Psoas muscle (tissue), 8 donors: ENCODE data around the gene GNAI2. TPM values are rescaled to one million over a fixed set of nuclear protein-coding genes. Genes with fewer than 3 reads are reported as not detected.
A peak's percentile ranks its signal among the peaks of the same experiment; 100 is the strongest.
"Not testable (repeated sequence)": the region's sequence is repeated elsewhere in the genome, so short reads cannot be mapped to it uniquely, and the experiment has no call there.

Source experiments
- ATAC-seq, 4 donors: fragments of 200-7000 bp; cut with Tn5 transposase; one replicate each; pipeline ENCODE4 v1.9.1; 2020; ENCODE audit warnings: moderate library complexity in 3 of 4, mild to moderate bottlenecking in 2 of 4
- DNase-seq, 2 donors: peaks; one replicate each; pipeline ENCODE4 v3.0.0-alpha.2; 2020
- H3K27ac ChIP-seq: fragments of 200-600 bp; one replicate; pipeline ENCODE4 v1.8.0; 2022
- H3K27me3 ChIP-seq, 3 donors: fragments of 200-600 bp in 1 of 3; one replicate each; pipeline versions ENCODE4 v1.6.1 to v1.8.0; 2013 to 2022; ENCODE audit warnings: low read length in 2 of 3, mild to moderate bottlenecking in 2 of 3, moderate library complexity in 1 of 3; ENCODE audit not compliant: insufficient read depth in 3 of 3
- H3K36me3 ChIP-seq, 2 donors: fragments of 200-600 bp in 1 of 2; one replicate each; pipeline versions ENCODE4 v1.6.1 to v1.8.0; 2013 to 2022; ENCODE audit warnings: low read depth in 1 of 2, mild to moderate bottlenecking in 1 of 2, moderate library complexity in 1 of 2; ENCODE audit not compliant: insufficient read depth in 1 of 2
- H3K4me1 ChIP-seq: fragments of 200-600 bp; one replicate; pipeline ENCODE4 v1.8.0; 2022
- H3K4me3 ChIP-seq: fragments of 200-600 bp; one replicate; pipeline ENCODE4 v1.8.0; 2022; ENCODE audit warnings: mild to moderate bottlenecking
- H3K9me3 ChIP-seq: fragments of 200-600 bp; one replicate; pipeline ENCODE4 v1.8.0; 2022
- WGBS, 3 donors: extraction: QIAGEN DNeasy Blood & Tissue Kit; methylation state at CpG; one replicate each; pipeline versions ENCODE4 v1.1.6 to v1.1.7; 2013; 5-methylcytosine and 5-hydroxymethylcytosine counted together
- intact Hi-C, 2 donors: fragments of 100-400 bp; cut with DNase I; formaldehyde crosslinking; loops; one replicate each; pipeline versions ENCODE4 v1.11.0 to v1.14.2; 2022
- polyA plus RNA-seq, 3 donors: library from polyadenylated mRNA; stranded (reverse); fragments of 200-250 nt; gene quantifications; one replicate each; pipeline ENCODE4 v1.2.3, GENCODE V29; 2013
- total RNA-seq, 4 donors: library from RNA; stranded (reverse); fragmentation: NEBNext Ultra II Directional in 2 of 4; extraction: Animal tissue kit (Norgen Biotek cat#: 25700) in 2 of 4; gene quantifications; one replicate each; pipeline versions ENCODE4 v1.2.1 to v1.2.4, GENCODE V29; 2021 to 2023
- TF ChIP-seq, protein P1 (sequence below): fragments of 200-600 bp; IDR thresholded peaks from one replicate; pipeline ENCODE4 v1.8.0; 2022; ENCODE audit warnings: antibody characterized with exemption
- donor health status: healthy with polysubstance abuse.
- donor health status: DM: no; HTN: no; CAD: no; lungs with moderate emphysema.
- donor health status: Bipolar disorder and iron deficiency.
- donor health status: healthy.
- donor health status: DM: yes; HTN: yes; CAD: no.
- donor health status: DM: no; HTN: no; CAD: no.
- donor health status: DM: no; HTN: no; CAD: no.
- donor health status: DM: yes; HTN: yes; CAD: no.

GNAI2 gene
- total and polyA plus RNA-seq, 7 donors = 39.4 to 93.9 (median 57.6) TPM

DNA sequence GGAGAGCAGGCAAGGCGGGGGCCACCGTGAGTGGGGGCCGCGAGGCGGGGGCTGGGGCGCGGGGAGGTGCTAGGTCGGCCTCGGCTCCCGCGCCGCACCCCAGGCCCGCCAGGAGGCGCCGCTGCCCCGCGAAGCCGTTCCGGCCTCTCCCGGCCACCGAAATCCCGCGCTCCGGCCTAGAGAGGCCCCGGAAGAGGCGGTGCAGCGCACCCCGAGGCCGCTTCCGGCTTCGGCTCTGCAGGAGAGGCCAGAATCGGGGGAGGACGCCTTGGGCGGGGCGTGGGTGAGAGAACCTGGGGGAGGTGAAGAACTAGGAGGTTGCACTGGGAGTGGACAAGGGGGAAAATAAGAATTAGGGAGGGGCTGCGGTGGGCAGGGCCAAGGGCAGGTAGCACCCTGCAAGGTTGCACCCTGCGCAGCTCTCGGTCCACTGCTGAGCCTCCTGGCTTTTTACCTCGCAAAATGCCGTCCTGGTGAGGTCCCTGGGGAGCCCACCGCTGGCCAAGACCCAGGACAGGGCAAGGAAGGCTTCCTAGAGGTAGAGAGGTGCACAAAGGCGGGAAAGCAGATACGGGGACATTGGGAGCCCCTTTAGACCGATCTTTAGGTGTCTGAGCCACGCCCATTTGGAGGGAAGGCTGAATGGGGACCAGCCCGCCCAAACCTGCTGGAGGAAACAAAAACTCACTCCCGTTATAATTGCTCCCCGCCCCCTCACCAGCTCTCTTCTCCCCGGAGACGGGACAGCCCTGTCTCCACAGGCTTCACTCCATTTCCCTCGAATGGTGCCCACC, 8.4 kb upstream of the GNAI2 start:
- peak; percentile 90 to 95 (median 92) for ATAC-seq
- H3K36me3 ChIP-seq = no peaks in the 10 kb centered on the region
- intact Hi-C loops = loop anchor here (1.0 to 2.0 kb wide), 3 partner anchors 19 to 46 kb away; no protein-coding TSS in a partner anchor
- no peaks in the 10 kb centered on the region for H3K9me3 ChIP-seq
- peak overlapping the region; percentile 78 for H3K4me3 ChIP-seq
- H3K27me3 ChIP-seq = no peaks in the 10 kb centered on the region
- peak; percentile 92 to 96 for DNase-seq
- TF ChIP-seq, protein P1, sequence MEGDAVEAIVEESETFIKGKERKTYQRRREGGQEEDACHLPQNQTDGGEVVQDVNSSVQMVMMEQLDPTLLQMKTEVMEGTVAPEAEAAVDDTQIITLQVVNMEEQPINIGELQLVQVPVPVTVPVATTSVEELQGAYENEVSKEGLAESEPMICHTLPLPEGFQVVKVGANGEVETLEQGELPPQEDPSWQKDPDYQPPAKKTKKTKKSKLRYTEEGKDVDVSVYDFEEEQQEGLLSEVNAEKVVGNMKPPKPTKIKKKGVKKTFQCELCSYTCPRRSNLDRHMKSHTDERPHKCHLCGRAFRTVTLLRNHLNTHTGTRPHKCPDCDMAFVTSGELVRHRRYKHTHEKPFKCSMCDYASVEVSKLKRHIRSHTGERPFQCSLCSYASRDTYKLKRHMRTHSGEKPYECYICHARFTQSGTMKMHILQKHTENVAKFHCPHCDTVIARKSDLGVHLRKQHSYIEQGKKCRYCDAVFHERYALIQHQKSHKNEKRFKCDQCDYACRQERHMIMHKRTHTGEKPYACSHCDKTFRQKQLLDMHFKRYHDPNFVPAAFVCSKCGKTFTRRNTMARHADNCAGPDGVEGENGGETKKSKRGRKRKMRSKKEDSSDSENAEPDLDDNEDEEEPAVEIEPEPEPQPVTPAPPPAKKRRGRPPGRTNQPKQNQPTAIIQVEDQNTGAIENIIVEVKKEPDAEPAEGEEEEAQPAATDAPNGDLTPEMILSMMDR = peak; percentile 94
- H3K27ac ChIP-seq = peak overlapping the region; percentile 55
- peaks cover 5% of the 10 kb centered on the region for H3K4me1 ChIP-seq
- 1 to 2% (median 1%) methylated on average over 36 to 51 of the region's 51 CpGs for WGBS, 3 donors

DNA sequence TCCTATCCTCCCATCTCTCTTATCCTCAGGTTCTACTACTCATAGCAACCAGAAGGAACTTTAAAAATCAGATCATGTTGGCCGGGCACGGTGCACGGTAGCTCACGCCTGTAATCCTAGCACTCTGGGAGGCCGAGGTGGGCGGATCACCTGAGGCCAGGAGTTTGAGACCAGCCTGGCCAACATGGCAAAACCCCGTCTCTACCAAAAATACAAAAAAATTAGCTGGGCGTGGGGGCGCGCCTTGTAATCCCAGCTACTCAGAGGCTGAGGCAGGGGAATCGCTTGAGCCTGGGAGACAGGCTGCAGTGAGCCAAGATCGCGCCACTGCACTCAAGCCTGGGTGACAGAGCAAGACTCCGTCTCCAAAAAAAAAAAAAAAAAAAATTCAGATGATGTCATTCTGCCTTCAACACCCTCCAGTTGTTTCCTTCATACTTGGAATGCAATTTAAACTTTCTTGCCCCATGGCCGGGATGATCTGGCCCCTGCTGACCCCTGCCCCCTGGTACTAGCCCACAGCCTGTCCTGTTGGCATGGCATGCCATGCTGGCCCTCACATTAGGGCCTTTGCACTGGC, 7.7 kb upstream of the GNAI2 start:
- H3K36me3 ChIP-seq, H3K9me3 ChIP-seq, H3K27me3 ChIP-seq, DNase-seq, intact Hi-C loops, H3K27ac ChIP-seq, H3K4me1 ChIP-seq, ATAC-seq: not testable (repeated sequence)
- H3K4me3 ChIP-seq = peak overlapping the region; percentile 78
- WGBS, 3 donors = 44 to 60% (median 49%) methylated on average over 14 to 15 of the region's 15 CpGs

DNA sequence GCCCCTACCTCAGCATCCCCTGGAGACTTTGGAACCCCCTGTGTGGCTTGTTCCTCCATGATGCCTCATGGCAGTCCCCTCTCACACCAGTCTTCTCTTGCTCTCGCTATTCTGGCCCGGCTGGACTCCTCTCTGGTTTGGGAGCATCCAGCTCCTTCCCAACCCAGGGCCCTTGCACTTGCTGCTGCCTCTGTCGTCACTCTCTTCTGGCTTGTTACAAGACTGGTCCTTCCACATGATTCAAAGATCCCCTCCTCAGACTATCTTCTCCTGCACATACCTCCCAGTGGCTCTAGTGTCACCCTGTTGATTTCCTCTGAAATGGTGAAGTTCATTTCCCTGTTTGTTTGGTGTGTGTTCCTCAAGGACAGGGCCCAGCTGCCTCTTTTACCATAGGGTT, 6.5 kb upstream of the GNAI2 start:
- no peak for ATAC-seq
- Histone ChIP-seq H3K4me3 (no peak overlapping the region), H3K36me3 (no peaks in the 10 kb centered on the region), H3K4me1 (peaks cover 5% of the 10 kb centered on the region), H3K27ac (no peak overlapping the region), H3K9me3 (no peaks in the 10 kb centered on the region), H3K27me3 (no peaks in the 10 kb centered on the region)
- TF ChIP-seq, protein P1 = no peak
- 85 to 93% (median 91%) methylated on average over 3 of the region's 3 CpGs for WGBS, 3 donors
- no peak for DNase-seq
- intact Hi-C loops = no loop called here

DNA sequence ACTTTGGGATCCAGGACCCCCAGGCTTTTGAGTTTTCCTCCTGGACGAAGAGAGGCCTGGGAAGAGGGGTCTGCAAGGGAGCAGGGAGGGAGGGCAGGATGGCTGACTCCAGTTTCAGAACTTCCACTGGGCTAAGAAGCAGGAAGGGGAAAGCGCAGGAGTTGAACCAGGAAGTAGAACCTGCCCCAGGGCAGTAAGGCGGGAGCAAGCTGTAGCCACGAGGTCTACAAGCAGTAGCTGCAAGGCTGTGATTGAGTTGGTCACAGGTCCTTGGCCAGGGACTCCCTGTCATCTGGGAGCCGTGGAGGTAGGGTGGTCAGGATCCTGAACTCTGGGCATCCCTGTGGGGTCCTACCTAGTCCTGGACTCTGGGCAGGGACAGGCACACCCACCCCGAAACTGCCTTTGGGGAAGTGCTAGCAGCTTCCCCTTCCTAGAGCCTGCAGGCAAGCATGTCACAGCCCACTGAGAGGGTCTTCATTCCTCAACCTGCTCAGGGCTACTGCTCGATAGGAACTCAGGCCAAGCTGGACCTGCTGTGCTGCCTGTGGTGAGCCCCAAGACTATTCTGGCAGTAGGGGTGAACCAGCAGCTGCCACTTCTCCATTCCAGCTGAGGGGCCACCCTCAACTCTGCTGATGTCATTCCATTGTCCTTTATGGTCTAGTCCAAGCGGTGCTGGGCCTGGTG, 5.8 kb upstream of the GNAI2 start:
- Histone ChIP-seq H3K9me3 (no peaks in the 10 kb centered on the region), H3K27ac (no peak overlapping the region), H3K4me1 (peaks cover 5% of the 10 kb centered on the region), H3K27me3 (no peaks in the 10 kb centered on the region), H3K4me3 (no peak overlapping the region), H3K36me3 (no peaks in the 10 kb centered on the region)
- ATAC-seq = no peak
- intact Hi-C loops = loop anchor here in 1 of 2 donors (5.0 kb wide), 1 partner anchor 108 kb away; no protein-coding TSS in a partner anchor
- 75 to 90% (median 78%) methylated on average over 7 to 8 of the region's 8 CpGs for WGBS, 3 donors
- DNase-seq = no peak
- TF ChIP-seq, protein P1 = no peak

DNA sequence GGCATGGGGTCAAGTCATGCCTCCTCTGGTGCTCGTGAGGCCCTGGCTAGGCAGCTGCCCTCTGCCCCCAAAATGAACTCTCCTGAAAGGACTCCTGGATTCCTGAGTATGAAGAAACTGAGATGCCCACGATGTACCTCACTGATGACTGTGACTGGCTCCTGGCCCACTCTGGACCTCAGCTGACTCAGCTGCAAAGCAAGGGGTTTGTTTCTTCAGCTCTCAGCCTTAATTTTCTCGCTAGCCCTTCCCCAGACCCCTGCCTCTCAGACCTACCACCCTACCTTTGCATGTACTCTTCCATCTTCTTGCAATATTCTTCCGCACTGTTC, 5.2 kb upstream of the GNAI2 start:
- TF ChIP-seq, protein P1 = no peak
- Histone ChIP-seq H3K27me3 (no peaks in the 10 kb centered on the region), H3K4me3 (no peak overlapping the region), H3K27ac (no peak overlapping the region), H3K4me1 (peaks cover 5% of the 10 kb centered on the region), H3K36me3 (no peaks in the 10 kb centered on the region), H3K9me3 (no peaks in the 10 kb centered on the region)
- DNase-seq (no peak), ATAC-seq (no peak)
- WGBS, 3 donors = 63 to 80% (median 74%) methylated on average over 4 of the region's 4 CpGs
- intact Hi-C loops = loop anchor here in 1 of 2 donors (5.0 kb wide), 1 partner anchor 108 kb away; no protein-coding TSS in a partner anchor
